ENCODE data around the gene GRID1. TPM values are rescaled to one million over a fixed set of nuclear protein-coding genes. Genes with fewer than 3 reads are reported as not detected.

Gene GRID1
- total and polyA plus RNA-seq, 10 of the 15 experiments (the other 5 are each of a cell fraction or from before 2014, with no cell fraction given), result 0.04 to 0.62 (median 0.08) TPM; not detected in 5

DNA sequence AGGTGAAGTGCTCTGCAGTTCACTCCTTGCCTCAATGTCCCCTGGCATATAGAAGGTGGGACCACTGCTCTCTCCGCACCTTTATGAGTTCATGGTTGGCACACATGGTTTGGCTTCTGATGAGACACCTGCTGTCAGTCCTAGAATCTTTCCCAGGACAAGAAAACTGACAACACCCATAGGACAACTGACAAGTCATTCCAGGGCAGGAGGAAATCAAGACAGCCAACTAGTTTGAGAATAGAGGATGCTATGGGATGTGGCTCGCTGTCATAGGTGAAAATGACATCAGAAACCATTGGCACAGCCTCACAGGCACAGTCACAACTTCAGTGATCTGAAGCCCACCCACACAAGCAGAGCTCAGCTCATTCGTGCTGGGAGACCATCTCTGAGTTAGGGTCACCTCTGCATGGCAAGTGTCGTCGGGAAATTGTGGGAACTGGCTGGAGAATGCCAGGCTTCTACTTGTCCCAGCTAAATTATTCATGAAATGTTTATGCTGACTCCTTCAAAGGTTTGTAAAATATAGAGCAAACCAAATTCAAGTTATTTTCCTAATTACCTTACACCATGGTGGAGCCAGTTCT, 762.4 kb downstream of the GRID1 start:
- 2% methylated on average over 5 of the region's 5 CpGs for WGBS (ENCODE audit: insufficient coverage, insufficient replicate concordance, low lambda C conversion rate, missing lambda C conversion rate)
- RAD21 ChIA-PET (ENCODE audit: unreplicated experiment), result no interaction called here
- in situ Hi-C loops (cut with MboI), result no loop called here

More for the DNA sequence above, 762.4 kb downstream of the GRID1 start:
- ATAC-seq (no peak), DNase-seq (ENCODE audit: low read depth, low spot score) (no peak), FAIRE-seq (no peak)
- intact Hi-C loops (cut with micrococcal nuclease; ENCODE audit: unreplicated experiment), result no loop called here
- no peaks in the 10 kb centered on the region for H3K4me1 ChIP-seq (ENCODE audit: control insufficient read depth, insufficient read depth, low read length)
- ChIA-PET SMC1A (ENCODE audit: uncharacterized antibody, unreplicated experiment) (no interaction called here), POLR2A (no interaction called here), CTCF (no interaction called here)
- H3K27me3 ChIP-seq (replicated peaks in 1 of 2; ENCODE audit: control insufficient read depth in 2 of 2, insufficient read depth in 2 of 2, low read length in 1 of 2), result no peaks in the 10 kb centered on the region
- H3K36me3 ChIP-seq (ENCODE audit: control insufficient read depth in 2 of 2, insufficient read depth in 2 of 2, low read length in 1 of 2), result no peaks in the 10 kb centered on the region
- H3K4me2 ChIP-seq (ENCODE audit: control insufficient read depth, insufficient read depth), result no peak overlapping the region
- no peaks in the 10 kb centered on the region; the same call in 2 of the 3 replicates for H3K9me3 ChIP-seq (replicated peaks; ENCODE audit: control insufficient read depth, insufficient read depth, low read length)
- no peak overlapping the region for H3K27ac ChIP-seq (ENCODE audit: control insufficient read depth, insufficient read depth)
- no peak overlapping the region for H3K9ac ChIP-seq (ENCODE audit: control insufficient read depth, insufficient read depth, low read length)
- TF ChIP-seq POLR2AphosphoS5 (IDR thresholded peaks at IDR 0.05; ENCODE audit: low read length) (no peak), NFYB (IDR thresholded peaks at IDR 0.05; ENCODE audit: insufficient read depth, low read depth, low read length) (no peak), ZNF274 (IDR thresholded peaks at IDR 0.05; ENCODE audit: insufficient read depth, insufficient read length) (no peak), RFX5 (IDR thresholded peaks at IDR 0.05; ENCODE audit: low read depth, low read length) (no peak), MLLT1 (IDR thresholded peaks at IDR 0.05) (no peak), HSF1 (IDR thresholded peaks at IDR 0.05; ENCODE audit: low read depth, low read length) (no peak), RAD21 (IDR thresholded peaks at IDR 0.05; ENCODE audit: insufficient read depth, low read depth, low read length) (no peak), MEF2A (IDR thresholded peaks at IDR 0.05; ENCODE audit: insufficient read depth, low read depth, low read length) (no peak), JUNB (IDR thresholded peaks at IDR 0.05) (no peak)
- TF ChIP-seq, protein P1, sequence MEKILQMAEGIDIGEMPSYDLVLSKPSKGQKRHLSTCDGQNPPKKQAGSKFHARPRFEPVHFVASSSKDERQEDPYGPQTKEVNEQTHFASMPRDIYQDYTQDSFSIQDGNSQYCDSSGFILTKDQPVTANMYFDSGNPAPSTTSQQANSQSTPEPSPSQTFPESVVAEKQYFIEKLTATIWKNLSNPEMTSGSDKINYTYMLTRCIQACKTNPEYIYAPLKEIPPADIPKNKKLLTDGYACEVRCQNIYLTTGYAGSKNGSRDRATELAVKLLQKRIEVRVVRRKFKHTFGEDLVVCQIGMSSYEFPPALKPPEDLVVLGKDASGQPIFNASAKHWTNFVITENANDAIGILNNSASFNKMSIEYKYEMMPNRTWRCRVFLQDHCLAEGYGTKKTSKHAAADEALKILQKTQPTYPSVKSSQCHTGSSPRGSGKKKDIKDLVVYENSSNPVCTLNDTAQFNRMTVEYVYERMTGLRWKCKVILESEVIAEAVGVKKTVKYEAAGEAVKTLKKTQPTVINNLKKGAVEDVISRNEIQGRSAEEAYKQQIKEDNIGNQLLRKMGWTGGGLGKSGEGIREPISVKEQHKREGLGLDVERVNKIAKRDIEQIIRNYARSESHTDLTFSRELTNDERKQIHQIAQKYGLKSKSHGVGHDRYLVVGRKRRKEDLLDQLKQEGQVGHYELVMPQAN (conservative IDR thresholded peaks at IDR 0.05), result no peak
- no TSS peak for BruUV-seq (replicated peaks)
- no peak overlapping the region for H2AFZ ChIP-seq (ENCODE audit: control insufficient read depth, low read depth, low read length)
- H3K79me2 ChIP-seq (ENCODE audit: control insufficient read depth, insufficient read depth, low read length), result no peaks in the 10 kb centered on the region
- H3K4me3 ChIP-seq, result no peak overlapping the region
- no peaks in the 10 kb centered on the region for H4K20me1 ChIP-seq (ENCODE audit: control insufficient read depth, insufficient read depth)
